Stimulated activated CD4-positive, alpha-beta T cell treated with anti-CD3 and anti-CD28 coated beads, Interleukin-15, amount 100 ng/mL, for 1 hour (primary cell): ENCODE measurements around the gene ZNF536.
"Not testable (repeated sequence)": the region's sequence is repeated elsewhere in the genome, so short reads cannot be mapped to it uniquely, and the experiment has no call there.

ENCODE experiments used
- DNase-seq, 2 donors: peaks; one replicate each; pipeline ENCODE4 v3.0.0-alpha.2; 2020; ENCODE audit warnings: low read depth in 1 of 2, low spot score in 1 of 2

ZNF536 gene

GRCh38 chr19:30388327-30388726 is 16.1 kb downstream of the ZNF536 start:
- DNase-seq: no peak

- no peak for DNase-seq
These were observed 16.6 kb downstream of the ZNF536 start for GRCh38 chr19:30388819-30389218.

GRCh38 chr19:30390356-30390988 is 18.3 kb downstream of the ZNF536 start:
- DNase-seq: no peak

GRCh38 chr19:30391052-30391451 is 18.9 kb downstream of the ZNF536 start:
- no peak for DNase-seq

- DNase-seq: no peak
These were observed 19.7 kb downstream of the ZNF536 start for GRCh38 chr19:30391554-30392551.

- no peak for DNase-seq
These were observed 20.9 kb downstream of the ZNF536 start for GRCh38 chr19:30393046-30393445.

- no peak for DNase-seq
These were observed 21.7 kb downstream of the ZNF536 start for GRCh38 chr19:30393729-30394480.

GRCh38 chr19:30394481-30395151 is 22.4 kb downstream of the ZNF536 start:
- no peak for DNase-seq

GRCh38 chr19:30395283-30395682 is 23.1 kb downstream of the ZNF536 start:
- DNase-seq: no peak

- not testable (repeated sequence) for DNase-seq
These were observed 26.4 kb downstream of the ZNF536 start for GRCh38 chr19:30398539-30398938.

- DNase-seq: no peak
These were observed 29.8 kb downstream of the ZNF536 start for GRCh38 chr19:30401956-30402355.

GRCh38 chr19:30402436-30403202 is 30.4 kb downstream of the ZNF536 start:
- DNase-seq: no peak

- DNase-seq: no peak
These were observed 31.2 kb downstream of the ZNF536 start for GRCh38 chr19:30403203-30403985.

- DNase-seq: no peak
These were observed 34.3 kb downstream of the ZNF536 start for GRCh38 chr19:30406220-30407067.

GRCh38 chr19:30407068-30407709 is 35.0 kb downstream of the ZNF536 start:
- no peak for DNase-seq

- DNase-seq: no peak
These were observed 36.6 kb downstream of the ZNF536 start for GRCh38 chr19:30408734-30409301.

GRCh38 chr19:30411714-30412113 is 39.5 kb downstream of the ZNF536 start:
- DNase-seq: no peak

GRCh38 chr19:30416375-30416774 is 44.2 kb downstream of the ZNF536 start:
- no peak for DNase-seq
